ENCODE measurements around the gene TCF7L2.
A peak's percentile ranks its signal among the peaks of the same experiment; 100 is the strongest.

The TCF7L2 gene

DNA sequence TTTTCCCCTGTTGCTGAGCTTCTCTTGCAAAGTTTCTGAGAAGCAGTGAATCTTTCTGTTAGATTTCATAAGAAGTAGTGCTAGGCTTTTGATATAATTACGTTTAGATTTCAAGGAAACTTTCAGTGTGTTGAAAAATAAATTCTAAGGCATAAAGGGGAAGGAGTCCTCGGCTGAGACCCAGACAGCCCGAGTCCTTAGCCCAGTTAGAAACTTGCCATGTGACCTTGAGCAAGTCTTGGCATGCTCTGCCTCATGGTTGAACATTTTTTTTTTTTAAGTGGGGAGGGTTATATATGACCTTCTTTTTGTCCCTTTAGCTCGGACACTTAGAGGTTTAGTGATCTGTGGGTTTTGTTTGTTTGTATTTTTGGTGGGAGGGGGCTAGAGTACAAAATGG is 117.5 kb downstream of the TCF7L2 start:
- no peak for DNase-seq (ENCODE audit: low spot score)

DNA sequence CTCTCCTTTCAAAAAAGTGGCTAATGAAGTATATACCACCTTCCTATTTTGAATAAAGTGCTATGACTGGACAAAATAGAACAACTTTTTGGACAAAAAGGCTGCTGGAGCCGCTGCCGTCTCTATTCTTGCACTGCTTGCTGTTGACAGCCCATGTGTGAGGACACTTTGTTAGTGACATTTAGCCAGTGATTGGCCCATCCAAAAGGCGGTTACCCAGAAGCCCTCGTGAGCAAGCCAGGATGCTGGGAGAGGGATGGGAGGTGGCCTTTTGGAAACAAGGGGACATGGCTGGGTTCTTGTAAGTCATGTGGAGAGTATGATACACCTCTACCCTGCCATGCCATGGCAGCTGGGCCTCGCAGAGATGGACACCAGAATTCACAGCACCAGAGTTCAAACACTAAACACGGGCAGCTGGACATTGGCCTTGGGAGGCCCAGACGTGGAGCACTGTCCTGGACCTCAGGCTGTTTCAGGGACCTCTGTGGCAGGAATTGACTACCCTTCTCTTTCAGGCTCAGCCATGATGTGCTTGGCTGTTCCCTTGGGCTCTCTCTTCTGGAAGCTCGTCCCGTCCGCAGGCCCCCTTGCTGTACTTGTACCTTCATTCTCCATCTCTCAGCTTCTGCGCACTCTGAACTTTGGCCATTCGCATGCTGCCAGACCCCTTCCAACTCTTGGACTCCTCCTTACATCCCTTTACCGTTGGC is 118.3 kb downstream of the TCF7L2 start:
- DNase-seq (ENCODE audit: low spot score), result no peak

DNA sequence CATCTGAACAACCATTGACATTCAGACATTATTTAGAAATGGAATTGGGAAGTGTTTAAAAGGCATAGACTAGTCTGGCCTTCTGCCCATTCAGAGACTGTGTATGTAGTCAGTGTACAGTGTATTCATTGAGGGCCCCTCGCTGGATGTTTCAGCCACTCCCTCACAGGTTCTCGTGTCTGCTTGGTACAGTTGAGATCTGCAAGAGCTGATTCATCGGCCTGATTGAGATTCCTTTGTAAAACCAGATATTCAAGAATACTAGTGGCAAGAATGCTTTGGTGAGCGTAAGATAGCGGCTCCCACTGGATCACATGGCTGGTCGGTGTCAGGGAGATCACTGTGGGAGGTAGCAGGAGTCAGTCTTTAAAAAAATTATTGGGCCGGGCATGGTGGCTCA is 119.5 kb downstream of the TCF7L2 start:
- DNase-seq (ENCODE audit: low spot score), result no peak

DNA sequence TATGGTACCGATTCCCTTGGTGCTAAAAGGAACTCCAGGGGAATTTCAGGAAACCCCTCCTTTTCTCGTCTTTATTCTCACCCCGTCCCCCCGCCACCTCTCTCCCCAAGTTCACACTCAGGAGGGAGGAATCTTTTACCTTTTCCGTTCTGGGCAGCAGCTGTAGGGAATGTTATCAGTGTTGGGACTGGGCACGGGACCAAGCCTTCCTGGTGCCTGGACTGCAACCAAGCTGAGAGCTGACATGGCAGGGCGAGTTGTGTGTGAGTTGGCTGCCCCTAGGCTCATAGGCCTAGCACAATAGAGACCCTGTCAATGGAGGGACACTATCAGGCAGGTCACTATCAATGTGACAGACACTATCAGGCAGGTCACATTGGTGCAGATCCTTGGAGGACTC is 121.4 kb downstream of the TCF7L2 start:
- no peak for DNase-seq (ENCODE audit: low spot score)

DNA sequence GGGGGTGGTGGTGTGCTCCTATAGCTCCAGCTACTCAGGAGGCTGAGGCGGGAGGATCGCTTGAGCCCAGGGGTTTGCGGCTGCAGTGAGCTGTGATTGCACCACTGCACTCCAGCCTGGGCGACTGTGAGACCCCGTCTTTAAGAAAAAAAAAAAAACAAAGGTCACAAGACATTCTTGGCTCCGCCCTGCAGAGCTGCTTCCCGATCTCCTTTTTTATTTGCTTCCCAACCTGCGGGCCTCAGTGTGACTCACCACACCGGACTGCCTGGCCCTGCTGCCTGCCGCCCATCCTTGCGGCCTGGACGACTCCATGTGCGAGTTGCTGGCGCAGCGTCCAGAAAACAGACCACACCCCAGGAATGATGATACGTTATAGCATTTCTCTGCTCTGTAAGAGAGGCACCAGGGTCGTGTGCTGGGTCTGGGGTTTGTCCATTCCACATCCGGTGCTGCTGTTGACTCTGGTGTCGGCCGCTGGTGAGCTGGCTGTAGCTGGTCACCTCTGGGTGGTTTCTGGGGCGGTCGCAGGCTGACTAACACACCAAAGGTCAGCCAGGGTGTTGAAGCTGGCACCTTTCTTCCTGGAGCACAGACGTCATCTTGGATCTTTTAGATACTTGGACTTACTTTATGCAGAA is 123.6 kb downstream of the TCF7L2 start:
- no peak for DNase-seq (ENCODE audit: low spot score)

DNA sequence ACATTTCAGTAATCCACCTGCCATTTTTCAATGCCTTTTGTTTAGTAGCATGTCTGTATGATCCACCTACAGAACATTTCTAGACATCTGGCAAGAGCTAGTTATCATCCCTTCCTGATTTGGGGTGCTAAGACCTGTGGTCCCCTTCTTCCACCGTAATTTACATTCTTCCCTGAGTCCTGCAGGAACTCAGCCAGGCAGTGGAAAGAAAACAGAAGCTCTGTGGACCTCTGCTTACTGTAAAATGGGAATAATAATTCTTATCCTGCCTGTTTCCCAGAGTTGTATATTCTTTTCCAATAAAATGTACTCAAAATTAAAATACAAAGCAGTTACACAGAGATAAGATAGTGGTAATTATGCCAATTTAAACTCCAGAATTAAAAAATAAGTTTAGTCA is 126.9 kb downstream of the TCF7L2 start:
- DNase-seq (ENCODE audit: low spot score), result no peak

DNA sequence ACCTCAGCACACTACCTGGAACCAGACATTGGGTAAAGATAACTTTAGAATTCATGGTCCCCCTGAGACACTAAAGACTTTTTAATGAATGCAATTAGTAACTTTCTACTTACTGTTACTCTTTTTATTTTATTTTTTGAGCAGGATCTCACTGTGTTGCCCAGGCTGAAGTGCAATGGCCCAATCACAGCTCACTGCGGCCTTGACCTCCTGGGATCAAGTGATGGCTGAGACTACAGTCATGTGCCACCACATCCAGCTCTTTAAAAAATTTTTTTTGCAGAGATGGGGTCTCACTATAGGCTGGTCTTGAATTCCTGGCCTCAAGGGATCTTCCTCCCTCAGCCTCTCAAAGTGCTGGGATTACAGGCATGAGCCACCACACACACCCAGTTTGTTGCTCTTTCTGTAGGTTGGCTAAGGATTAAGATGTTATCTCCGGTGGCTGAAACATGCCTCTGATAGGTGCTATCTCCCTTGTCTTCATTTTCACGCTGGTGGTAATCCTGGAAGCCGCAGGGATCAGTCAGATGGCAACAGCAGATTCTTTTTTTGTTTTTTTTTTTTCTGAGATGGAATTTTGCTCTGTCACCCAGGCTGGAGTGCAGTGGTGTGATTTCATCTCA is 128.3 kb downstream of the TCF7L2 start:
- DNase-seq (ENCODE audit: low spot score), result no peak

DNA sequence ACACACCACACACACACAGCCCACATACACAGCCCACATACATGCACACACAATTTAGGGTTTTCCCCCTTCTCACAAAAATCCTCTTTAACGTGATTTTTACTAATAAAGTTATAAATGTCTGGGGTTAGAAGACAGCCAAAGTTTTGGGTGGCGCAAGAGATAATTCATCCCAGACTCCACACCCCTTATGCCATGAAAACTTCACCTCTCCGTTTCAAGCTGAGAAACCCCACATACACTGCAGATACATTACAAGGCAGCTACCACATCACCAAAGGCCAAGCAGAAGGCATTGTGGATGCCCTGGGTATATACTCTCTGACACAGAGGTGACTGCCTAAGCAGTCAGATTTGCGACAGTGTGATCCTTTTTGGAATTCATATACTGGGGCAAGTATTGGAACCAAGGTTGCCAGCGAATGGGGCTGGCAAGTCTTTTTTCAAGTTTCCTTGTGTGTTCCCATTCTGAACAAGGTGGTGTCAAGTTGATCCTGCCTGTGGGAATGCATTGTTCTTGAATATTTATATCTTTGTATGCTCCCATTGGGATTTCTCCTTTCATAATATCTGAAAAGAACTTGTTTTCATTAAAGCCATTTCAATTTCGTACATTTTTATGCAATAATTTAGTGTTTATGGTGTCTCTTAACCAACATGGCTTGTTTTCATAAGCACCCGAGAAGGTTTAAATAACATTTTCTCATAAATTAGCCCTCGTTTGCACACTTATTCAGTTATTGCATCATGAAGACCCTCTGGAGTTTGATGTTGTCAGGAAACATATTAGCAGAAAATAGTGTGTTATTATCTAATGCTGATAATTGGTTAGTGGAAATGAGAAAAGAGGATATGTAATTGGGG is 130.2 kb downstream of the TCF7L2 start:
- no peak for DNase-seq (ENCODE audit: low spot score)

DNA sequence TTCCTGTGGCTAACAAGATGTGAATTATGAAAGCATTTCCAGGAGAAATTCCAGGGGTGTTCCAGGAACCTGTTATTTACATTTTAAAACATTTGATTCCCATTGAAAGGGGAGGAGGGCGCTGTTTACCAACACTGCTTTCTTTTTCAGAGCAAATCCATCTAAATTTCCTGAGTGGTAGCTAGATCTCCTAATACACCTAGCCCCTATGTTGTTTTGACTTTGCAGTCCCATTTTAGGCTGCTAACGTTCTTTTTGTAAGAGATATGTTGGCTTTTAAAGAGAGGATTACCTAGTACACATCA is 130.8 kb downstream of the TCF7L2 start:
- no peak for DNase-seq (ENCODE audit: low spot score)

DNA sequence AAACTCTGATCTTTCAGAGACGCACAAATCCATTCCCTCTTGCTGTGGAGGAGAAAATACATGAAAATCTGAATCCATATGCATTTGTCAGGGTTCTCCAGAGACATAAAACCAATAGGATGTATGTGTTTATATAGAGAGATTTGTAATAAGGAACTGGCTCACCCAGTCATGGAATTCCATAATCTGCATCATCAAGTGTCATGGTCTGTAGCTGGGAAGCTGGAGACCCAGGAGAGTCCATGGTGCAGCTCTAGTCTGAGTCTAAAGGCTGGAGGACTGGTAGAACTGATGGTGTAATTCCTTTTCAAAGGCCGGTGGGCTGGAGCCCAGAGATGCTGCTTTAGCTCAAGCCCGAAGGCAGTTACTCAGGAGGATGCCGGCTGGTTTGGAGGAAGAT is 134.0 kb downstream of the TCF7L2 start:
- no peak for DNase-seq (ENCODE audit: low spot score)

DNA sequence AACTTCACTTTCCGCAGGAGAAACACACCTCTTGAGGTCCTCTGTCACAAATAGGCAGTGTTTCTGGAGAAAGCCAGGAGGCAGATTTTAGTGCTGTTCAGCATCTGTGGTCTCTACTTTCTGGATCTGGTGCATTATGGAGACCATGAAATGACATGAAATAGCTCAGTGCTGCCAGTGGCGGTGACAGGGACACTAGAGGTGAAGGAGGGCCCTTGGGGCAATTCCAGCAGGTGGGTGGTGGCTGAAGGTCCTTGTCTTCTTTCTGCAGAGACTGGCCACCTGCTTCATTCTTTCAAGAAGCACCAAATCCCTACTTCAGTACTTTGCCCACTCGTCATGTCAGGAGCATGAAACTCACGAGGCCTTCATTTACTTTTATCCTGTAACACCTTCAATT is 135.7 kb downstream of the TCF7L2 start:
- DNase-seq (ENCODE audit: low spot score), result no peak

DNA sequence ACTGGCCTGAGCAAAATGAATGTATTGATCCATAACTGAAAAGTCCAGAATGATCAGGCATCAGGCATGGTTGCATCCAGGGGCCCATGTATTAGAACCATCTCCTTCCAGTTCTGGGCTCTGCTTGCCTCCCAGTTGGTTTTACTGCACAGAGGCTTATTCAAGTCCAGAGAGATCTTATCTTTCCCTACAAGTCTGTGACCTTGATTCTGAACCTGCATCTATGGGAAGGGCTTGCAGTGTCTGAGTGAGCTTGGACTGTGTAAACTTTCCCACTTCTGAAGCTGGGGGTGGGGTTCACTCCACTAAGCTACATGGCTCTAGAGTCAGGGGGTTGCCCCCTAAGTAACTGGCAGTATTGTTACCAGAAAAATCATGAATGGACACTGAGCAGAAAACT is 136.2 kb downstream of the TCF7L2 start:
- DNase-seq (ENCODE audit: low spot score), result no peak

DNA sequence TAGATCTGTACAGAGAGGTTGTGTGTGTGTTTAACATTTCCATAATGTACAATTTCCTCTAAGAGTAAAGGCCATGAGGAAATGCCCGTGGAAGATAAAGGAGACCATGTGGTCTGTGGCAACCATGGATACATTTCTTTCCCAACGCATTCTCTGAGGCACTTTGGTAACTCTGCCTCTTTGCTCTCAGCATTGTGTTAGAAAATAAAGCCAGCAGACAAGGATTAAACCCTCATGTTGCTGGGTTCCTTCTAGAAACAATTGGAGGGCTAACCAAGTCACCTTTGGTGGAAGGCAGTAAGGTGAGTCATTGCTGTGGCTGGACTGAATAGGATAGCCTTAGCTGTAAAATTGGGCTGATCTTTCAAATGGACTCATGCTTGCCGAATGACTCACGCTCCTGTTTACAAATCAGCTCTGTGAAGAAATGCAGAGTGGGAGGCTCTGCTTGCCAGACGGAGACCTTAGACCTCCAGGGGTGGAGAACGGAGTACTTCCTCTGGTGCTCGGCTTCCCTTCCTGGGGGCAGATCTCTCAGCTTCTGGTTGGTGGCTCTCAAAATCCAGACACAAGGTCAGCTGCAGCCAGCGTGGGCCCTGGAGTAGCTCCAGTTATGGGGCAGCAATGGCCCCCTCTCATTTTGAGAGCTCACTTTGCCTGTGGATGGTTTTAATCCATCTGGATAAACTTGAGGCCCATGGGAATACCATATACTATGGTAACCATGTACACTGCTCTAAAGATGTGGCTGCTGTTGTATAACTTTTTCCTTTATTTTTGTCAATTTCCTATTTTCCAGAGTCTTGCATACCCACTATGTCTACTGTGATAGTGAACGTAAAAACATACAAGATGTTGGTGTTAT is 137.3 kb downstream of the TCF7L2 start:
- DNase-seq (ENCODE audit: low spot score), result no peak

DNA sequence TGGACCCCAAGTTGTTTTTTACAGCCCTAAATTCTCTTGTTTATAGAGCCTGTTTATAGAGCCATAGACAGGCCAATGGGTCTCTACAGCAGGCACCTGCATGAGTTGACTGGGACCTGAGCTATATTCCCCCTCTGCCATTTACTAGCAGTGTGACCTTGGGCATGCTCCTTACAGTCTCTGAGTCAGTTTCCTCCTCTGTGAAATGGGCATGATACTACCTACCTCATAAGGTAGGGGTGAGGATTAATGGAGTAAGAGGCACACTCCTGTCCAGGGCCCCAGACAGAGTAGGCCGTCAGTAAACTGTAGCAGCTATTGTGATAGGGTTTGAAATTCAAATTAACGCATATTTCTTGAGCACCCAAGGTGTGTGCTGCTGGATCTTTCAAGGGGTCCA is 138.1 kb downstream of the TCF7L2 start:
- DNase-seq (ENCODE audit: low spot score), result no peak

DNA sequence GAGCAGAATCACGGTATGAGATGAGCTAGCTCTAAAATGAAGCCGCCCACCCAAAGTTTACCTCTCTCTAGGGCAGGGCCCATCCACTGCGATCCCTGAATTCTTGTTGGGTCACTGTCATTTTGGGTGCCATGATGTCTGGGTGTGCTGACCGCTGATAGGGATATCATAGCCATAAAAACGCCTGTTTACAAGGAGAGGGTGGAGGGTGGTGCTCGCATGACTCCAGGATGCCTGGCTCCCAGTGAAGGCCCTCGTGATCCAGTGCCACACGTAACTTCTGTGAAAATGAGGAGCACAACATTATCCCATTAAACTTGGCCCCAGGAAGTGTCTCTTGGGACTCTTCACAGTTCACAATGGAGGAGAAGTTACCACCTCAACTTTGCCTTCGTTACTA is 139.5 kb downstream of the TCF7L2 start:
- no peak for DNase-seq (ENCODE audit: low spot score)

DNA sequence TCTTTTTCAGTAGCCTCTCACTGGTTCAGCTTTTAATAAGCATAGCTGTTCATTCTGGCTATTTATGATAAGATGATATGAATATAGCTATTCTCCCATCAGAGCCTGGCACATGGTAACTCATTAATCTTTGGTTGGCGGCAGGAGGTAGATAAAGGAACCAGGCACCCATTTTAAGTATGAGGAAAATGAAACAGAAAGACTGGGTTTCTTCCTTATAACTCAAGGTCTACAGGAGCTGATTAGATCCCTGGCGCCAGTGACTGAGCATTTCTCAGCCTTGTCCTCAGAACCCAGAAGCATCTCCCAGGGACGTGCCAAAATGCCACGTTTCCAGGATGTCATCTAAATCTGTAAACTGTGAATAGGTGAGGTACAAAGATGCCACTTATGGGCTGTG is 141.9 kb downstream of the TCF7L2 start:
- peak; percentile 36 for DNase-seq (ENCODE audit: low spot score)

DNA sequence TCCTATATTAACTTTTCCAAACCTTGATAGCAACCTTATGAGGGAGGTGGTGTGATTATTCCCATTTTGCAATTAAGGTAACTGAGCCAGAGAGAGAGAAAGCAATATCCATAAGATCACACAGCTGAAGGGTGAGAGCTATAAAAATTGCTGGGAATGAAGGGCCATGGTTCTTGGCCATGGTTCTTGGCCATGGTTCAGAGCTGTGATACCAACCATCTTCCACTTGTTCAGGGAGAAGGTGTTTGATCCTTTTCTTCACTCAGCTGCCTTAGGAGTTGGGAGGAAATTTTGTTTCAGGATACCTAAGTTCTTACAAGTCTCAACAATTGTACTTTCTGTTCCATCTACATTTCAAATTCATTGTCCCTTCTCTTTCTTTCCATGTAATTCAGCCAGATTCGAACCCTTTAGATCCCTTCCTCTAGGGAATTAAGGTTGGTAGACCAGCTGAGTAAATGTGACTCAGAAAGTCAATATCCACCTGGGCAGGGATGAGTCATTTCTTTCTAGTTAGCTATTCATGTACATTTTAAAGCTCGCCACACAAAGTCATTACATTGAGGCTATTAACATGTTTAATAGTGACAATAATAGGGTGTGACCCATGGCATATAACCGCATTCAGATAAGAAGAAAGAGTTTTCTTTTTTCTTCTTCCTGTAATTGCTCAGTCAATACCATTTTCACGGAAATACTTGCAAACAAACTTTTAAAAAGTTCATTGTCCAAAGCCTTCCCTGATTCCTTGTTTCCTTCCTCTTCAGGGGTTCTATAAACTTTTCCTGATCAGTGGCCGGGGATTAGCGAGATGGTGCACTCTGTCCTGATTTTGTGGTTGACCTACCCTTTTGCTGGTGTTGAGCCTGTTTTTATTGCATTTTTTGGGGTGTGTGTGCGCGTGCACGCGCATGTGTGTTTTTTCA is 143.4 kb downstream of the TCF7L2 start:
- no peak for DNase-seq (ENCODE audit: low spot score)

DNA sequence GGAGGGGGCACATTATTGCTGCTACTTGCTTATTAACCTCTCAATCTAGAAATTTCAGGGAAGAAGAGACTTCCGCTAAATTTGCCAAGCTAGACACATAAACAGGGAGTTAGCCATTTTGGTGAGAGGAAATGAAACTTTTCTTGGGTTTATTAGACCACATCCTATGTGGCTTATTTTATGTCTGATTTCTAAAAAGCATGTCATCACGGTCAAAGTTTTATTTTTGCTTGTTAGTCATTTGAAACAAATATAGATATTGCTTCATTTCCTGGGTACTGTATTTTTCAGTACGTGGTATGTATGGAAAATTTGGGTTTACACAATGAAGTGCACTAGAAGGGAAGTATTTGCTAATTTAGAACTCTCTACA is 144.1 kb downstream of the TCF7L2 start:
- DNase-seq (ENCODE audit: low spot score), result no peak

DNA sequence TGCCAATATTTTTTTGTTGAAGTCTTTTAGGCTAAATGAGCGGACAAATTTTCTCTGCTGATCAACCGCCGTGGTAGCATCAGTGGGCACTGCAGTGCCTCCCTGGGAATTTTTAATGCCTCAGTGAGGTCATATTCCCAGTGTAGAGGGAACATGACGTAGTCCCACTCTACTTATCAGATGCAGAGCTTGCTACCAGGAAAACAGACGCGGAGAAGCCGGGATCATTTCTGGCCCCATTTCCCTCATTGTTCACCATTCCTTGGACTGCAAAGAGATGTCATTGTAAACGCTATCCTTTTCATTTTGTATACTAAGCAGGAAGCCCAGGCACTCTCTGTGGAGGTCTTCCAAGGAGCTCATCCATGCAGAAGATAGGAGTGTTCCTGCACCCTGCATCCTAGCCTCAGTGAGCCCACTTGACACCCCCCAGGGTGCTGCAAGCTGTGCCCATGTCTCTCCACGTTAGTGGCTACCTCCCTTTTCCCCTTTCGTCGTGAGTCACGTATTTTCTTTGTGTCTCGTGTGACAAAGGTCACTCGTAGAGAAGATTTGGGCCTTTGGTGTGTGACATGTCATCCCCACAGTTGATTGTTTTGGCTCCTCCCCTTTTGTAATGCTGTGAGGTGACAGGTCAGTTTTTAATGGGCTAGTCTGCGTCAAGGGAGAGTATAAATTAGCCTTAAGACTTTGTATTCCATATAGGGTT is 145.5 kb downstream of the TCF7L2 start:
- no peak for DNase-seq (ENCODE audit: low spot score)

Data from hematopoietic multipotent progenitor cell treated with erythropoietin and hydrocortisone succinate and interleukin-3 and kit ligand, for 15 days (in vitro differentiated cells).